Measurements from ENCODE around the gene MFGE8. TPM values are rescaled to one million over a fixed set of nuclear protein-coding genes. Genes with fewer than 3 reads are reported as not detected.

MFGE8 gene
- total RNA-seq, 2 donors from 2014 or later: 31.3 to 38.6 TPM

GRCh38 chr15:88858934-88859333 is 54.2 kb downstream of the MFGE8 start:
- intact Hi-C loops (cut with DNase I): no loop called here
- TF ChIP-seq, protein P1, sequence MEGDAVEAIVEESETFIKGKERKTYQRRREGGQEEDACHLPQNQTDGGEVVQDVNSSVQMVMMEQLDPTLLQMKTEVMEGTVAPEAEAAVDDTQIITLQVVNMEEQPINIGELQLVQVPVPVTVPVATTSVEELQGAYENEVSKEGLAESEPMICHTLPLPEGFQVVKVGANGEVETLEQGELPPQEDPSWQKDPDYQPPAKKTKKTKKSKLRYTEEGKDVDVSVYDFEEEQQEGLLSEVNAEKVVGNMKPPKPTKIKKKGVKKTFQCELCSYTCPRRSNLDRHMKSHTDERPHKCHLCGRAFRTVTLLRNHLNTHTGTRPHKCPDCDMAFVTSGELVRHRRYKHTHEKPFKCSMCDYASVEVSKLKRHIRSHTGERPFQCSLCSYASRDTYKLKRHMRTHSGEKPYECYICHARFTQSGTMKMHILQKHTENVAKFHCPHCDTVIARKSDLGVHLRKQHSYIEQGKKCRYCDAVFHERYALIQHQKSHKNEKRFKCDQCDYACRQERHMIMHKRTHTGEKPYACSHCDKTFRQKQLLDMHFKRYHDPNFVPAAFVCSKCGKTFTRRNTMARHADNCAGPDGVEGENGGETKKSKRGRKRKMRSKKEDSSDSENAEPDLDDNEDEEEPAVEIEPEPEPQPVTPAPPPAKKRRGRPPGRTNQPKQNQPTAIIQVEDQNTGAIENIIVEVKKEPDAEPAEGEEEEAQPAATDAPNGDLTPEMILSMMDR (IDR thresholded peaks at IDR 0.05): no peak

DNA sequence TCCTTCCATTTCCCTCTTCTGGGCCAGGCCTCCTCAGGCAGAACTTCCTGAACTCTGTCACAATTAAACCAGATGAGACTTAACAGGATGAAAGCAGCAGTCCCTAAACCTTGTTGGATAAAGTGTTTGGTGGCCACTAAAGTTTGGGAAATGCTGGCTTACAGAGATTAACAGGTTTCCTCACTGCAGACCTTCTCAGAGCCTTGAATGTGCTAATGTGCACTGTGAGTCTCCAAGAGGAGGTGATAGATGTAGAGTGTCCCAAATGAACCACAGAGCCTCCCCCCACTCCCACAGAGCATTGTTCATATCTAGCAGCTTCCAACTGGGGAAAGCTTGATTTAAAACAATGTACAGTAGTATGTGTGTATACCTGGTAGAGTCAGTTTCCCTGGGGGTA is 60.7 kb downstream of the MFGE8 start:
- no peak for DNase-seq
- no peaks in the 10 kb centered on the region for H3K9me3 ChIP-seq
- intact Hi-C loops (cut with DNase I): no loop called here

More at GRCh38 chr15:88858934-88859333, 54.2 kb downstream of the MFGE8 start:
- H3K4me1 ChIP-seq: no peaks in the 10 kb centered on the region
- no peak for DNase-seq
- H3K27me3 ChIP-seq: no peaks in the 10 kb centered on the region
- no peak overlapping the region for H3K27ac ChIP-seq
- H3K9ac ChIP-seq (ENCODE audit: low read depth in 2 of 2, low read length in 2 of 2): no peak overlapping the region
- no peaks in the 10 kb centered on the region for H3K36me3 ChIP-seq
- H3K9me3 ChIP-seq: no peaks in the 10 kb centered on the region
- no peak overlapping the region for H3K4me3 ChIP-seq

GRCh38 chr15:88849376-88850072 is 63.7 kb downstream of the MFGE8 start:
- no peak overlapping the region for H3K27ac ChIP-seq
- no peak overlapping the region for H3K9ac ChIP-seq (ENCODE audit: low read depth in 2 of 2, low read length in 2 of 2)
- TF ChIP-seq, protein P1 (IDR thresholded peaks at IDR 0.05): no peak
- no peaks in the 10 kb centered on the region for H3K4me1 ChIP-seq
- no peaks in the 10 kb centered on the region for H3K9me3 ChIP-seq
- intact Hi-C loops (cut with DNase I): no loop called here
- H3K36me3 ChIP-seq: no peaks in the 10 kb centered on the region
- no peak overlapping the region for H3K4me3 ChIP-seq
- H3K27me3 ChIP-seq: no peaks in the 10 kb centered on the region
- no peak for DNase-seq

More for the DNA sequence above, 60.7 kb downstream of the MFGE8 start:
- no peak overlapping the region for H3K4me3 ChIP-seq
- H3K36me3 ChIP-seq: no peaks in the 10 kb centered on the region
- no peaks in the 10 kb centered on the region for H3K4me1 ChIP-seq
- no peak overlapping the region for H3K27ac ChIP-seq
- no peaks in the 10 kb centered on the region for H3K27me3 ChIP-seq
- no peak overlapping the region for H3K9ac ChIP-seq (ENCODE audit: low read depth in 2 of 2, low read length in 2 of 2)
- TF ChIP-seq, protein P1 (IDR thresholded peaks at IDR 0.05): no peak

Other genes with a start within 250 kb of the MFGE8 start
- gene ACAN, start 109.9 kb downstream of the MFGE8 start, total RNA-seq: under 1 TPM; 0.17 to 0.35 TPM
- gene HAPLN3, start 17.8 kb downstream of the MFGE8 start, total RNA-seq: 1 to 10 TPM; 1.9 to 3.6 TPM
- 10 to 100 TPM; 71.5 to 86.7 TPM for gene ABHD2, start 175.1 kb upstream of the MFGE8 start, total RNA-seq